Neural progenitor cell (in vitro differentiated cells): ENCODE measurements around the gene KLF11. TPM values are rescaled to one million over a fixed set of nuclear protein-coding genes. Genes with fewer than 3 reads are reported as not detected.

Source experiments
- DNase-seq: peaks from one replicate; pipeline ENCODE4 v3.0.0-alpha.2; 2016; ENCODE audit warnings: low spot score
- H2AFZ ChIP-seq: fragments of 200-600 bp; sonication (generic); replicated peaks from 2 replicates; pipeline ENCODE4 v1.6.1; 2016; ENCODE audit warnings: antibody characterized with exemption
- H3F3A ChIP-seq: fragments of 200-600 bp; sonication (generic); 2 replicates; pipeline ENCODE4 v1.6.1; 2016; ENCODE audit warnings: antibody characterized with exemption, low read depth
- H3K27ac ChIP-seq: fragments of 200-600 bp; sonication (generic); 2 replicates; pipeline ENCODE4 v1.5.1; 2016; ENCODE audit warnings: mild to moderate bottlenecking
- H3K27me3 ChIP-seq: fragments of 200-600 bp; sonication (generic); 2 replicates; pipeline ENCODE4 v1.6.1; 2016; ENCODE audit warnings: mild to moderate bottlenecking, moderate library complexity
- H3K36me3 ChIP-seq: fragments of 200-600 bp; sonication (generic); 2 replicates; pipeline ENCODE4 v1.5.1; 2016
- H3K4me1 ChIP-seq: fragments of 200-600 bp; sonication (generic); 2 replicates; pipeline ENCODE4 v1.6.1; 2016; ENCODE audit warnings: mixed run types
- H3K4me2 ChIP-seq: fragments of 200-600 bp; sonication (generic); 2 replicates; pipeline ENCODE4 v1.6.1; 2016
- H3K4me3 ChIP-seq: fragments of 200-600 bp; sonication (generic); 2 replicates; pipeline ENCODE4 v1.5.1; 2016
- H3K79me2 ChIP-seq: fragments of 200-600 bp; sonication (generic); 2 replicates; pipeline ENCODE4 v1.6.1; 2016; ENCODE audit warnings: low read depth
- H3K9ac ChIP-seq: fragments of 200-600 bp; sonication (generic); 2 replicates; pipeline ENCODE4 v1.6.1; 2016
- H3K9me3 ChIP-seq: fragments of 200-600 bp; sonication (generic); 2 replicates; pipeline ENCODE4 v1.5.1; 2016; ENCODE audit warnings: low read depth
- H4K20me1 ChIP-seq: fragments of 200-600 bp; sonication (generic); 2 replicates; pipeline ENCODE4 v1.6.1; 2016; ENCODE audit warnings: low read depth
- H3K27ac Mint-ChIP-seq: 3 replicates; pipeline ENCODE4 v1.8.0; 2021; ENCODE audit warnings: mixed read lengths
- H3K27me3 Mint-ChIP-seq: 2 replicates; pipeline ENCODE4 v1.8.0; 2022; ENCODE audit warnings: low read depth, mild to moderate bottlenecking, inconsistent platforms, moderate library complexity, mixed read lengths; ENCODE audit not compliant: insufficient read depth
- H3K36me3 Mint-ChIP-seq: 3 replicates; pipeline ENCODE4 v1.8.0; 2021; ENCODE audit warnings: mixed read lengths
- H3K4me1 Mint-ChIP-seq: 3 replicates; pipeline ENCODE4 v1.8.0; 2021; ENCODE audit warnings: mixed read lengths
- H3K4me3 Mint-ChIP-seq: 3 replicates; pipeline ENCODE4 v1.8.0; 2021; ENCODE audit warnings: mild to moderate bottlenecking, moderate library complexity, mixed read lengths
- H3K9me3 Mint-ChIP-seq: 3 replicates; pipeline ENCODE4 v1.8.0; 2020; ENCODE audit warnings: mixed read lengths
- EZH2 ChIP-seq: fragments of 200-600 bp; sonication (generic); IDR thresholded peaks from 2 replicates; pipeline ENCODE4 v1.6.1; 2017; ENCODE audit warnings: antibody characterized with exemption, mild to moderate bottlenecking, moderate library complexity
- EZH2phosphoT487 ChIP-seq: fragments of 200-600 bp; sonication (generic); IDR thresholded peaks from 2 replicates; pipeline ENCODE4 v1.6.1; 2017; ENCODE audit warnings: antibody characterized with exemption
- total RNA-seq: library from RNA; depleted of rRNA; stranded (reverse); fragments of >200 nt; gene quantifications from 2 replicates; pipeline ENCODE4 v1.2.3, GENCODE V29; 2015; ENCODE audit warnings: low replicate concordance
- TF ChIP-seq, protein P1 (sequence below): fragments of 200-600 bp; sonication (generic); IDR thresholded peaks from 2 replicates; pipeline ENCODE4 v1.5.1; 2017; ENCODE audit warnings: antibody characterized with exemption, mild to moderate bottlenecking

The KLF11 gene
- total RNA-seq, 1 donor from 2014 or later, result 9.7 TPM

DNA sequence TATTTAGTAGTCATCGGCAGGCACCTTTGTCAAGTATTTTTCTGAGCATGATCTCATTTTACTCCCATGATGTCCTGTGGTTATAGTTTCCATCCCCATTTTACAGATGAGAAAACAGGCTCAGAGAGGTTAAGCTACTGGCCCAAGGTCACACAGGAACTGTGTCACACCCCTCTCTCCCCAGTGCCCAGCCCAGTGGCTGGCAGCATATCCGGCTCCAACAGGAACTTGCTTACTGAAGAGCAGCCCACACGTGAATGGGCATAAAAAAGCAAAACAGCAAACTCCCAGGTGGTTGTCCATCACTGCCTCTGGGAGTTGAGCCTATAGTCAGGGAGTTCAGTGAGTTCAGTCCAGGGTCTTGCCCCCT is 8.3 kb upstream of the KLF11 start:
- H3K9me3 ChIP-seq, result no peaks in the 10 kb centered on the region
- H3K36me3 ChIP-seq, result no peaks in the 10 kb centered on the region
- no peaks in the 10 kb centered on the region for H3K36me3 Mint-ChIP-seq
- H3F3A ChIP-seq, result peaks cover 3% of the 10 kb centered on the region
- H3K9ac ChIP-seq, result no peak overlapping the region
- H3K27me3 ChIP-seq, result peaks cover under 1% of the 10 kb centered on the region
- H3K27me3 Mint-ChIP-seq, result peaks cover 7% of the 10 kb centered on the region
- H3K27ac ChIP-seq, result no peak overlapping the region
- peaks cover 22% of the 10 kb centered on the region for H3K4me1 Mint-ChIP-seq
- no peak overlapping the region for H3K4me3 ChIP-seq
- H3K4me2 ChIP-seq, result no peak overlapping the region
- no peak overlapping the region for H3K27ac Mint-ChIP-seq
- no peaks in the 10 kb centered on the region for H3K79me2 ChIP-seq
- TF ChIP-seq EZH2phosphoT487 (no peak), EZH2 (no peak)
- TF ChIP-seq, protein P1, sequence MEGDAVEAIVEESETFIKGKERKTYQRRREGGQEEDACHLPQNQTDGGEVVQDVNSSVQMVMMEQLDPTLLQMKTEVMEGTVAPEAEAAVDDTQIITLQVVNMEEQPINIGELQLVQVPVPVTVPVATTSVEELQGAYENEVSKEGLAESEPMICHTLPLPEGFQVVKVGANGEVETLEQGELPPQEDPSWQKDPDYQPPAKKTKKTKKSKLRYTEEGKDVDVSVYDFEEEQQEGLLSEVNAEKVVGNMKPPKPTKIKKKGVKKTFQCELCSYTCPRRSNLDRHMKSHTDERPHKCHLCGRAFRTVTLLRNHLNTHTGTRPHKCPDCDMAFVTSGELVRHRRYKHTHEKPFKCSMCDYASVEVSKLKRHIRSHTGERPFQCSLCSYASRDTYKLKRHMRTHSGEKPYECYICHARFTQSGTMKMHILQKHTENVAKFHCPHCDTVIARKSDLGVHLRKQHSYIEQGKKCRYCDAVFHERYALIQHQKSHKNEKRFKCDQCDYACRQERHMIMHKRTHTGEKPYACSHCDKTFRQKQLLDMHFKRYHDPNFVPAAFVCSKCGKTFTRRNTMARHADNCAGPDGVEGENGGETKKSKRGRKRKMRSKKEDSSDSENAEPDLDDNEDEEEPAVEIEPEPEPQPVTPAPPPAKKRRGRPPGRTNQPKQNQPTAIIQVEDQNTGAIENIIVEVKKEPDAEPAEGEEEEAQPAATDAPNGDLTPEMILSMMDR, result no peak
- no peaks in the 10 kb centered on the region for H4K20me1 ChIP-seq
- no peak overlapping the region for H3K4me3 Mint-ChIP-seq
- no peak overlapping the region for H2AFZ ChIP-seq
- no peak for DNase-seq
- H3K9me3 Mint-ChIP-seq, result no peaks in the 10 kb centered on the region
- H3K4me1 ChIP-seq, result peaks cover 6% of the 10 kb centered on the region

DNA sequence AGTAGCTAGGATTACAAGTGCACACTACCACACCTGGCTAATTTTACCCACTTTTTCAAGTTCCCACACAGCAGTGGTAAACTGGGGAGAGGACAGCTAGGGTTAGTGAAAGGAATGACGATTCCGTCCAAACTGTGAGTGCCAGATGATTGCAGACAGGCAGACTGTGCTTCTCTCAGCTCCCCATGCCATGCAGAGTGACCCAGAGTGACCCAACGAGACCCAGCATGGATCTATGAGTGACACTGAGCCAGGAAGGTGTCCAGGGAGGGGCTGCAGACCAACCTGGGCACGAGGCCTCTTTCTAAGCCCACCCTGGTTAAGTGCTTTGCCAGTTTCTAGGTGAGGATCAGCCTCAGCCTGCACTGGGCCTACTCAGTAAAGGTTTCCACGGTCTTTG is 7.7 kb upstream of the KLF11 start:
- Histone ChIP-seq H3K36me3 (no peaks in the 10 kb centered on the region), H3K4me2 (no peak overlapping the region), H3K27me3 (peaks cover 6% of the 10 kb centered on the region), H4K20me1 (no peaks in the 10 kb centered on the region), H3K79me2 (no peaks in the 10 kb centered on the region), H3K9ac (no peak overlapping the region), H3K4me3 (no peak overlapping the region), H3K27ac (no peak overlapping the region), H3F3A (peaks cover 3% of the 10 kb centered on the region), H3K4me1 (peaks cover under 1% of the 10 kb centered on the region), H2AFZ (no peak overlapping the region), H3K9me3 (no peaks in the 10 kb centered on the region)
- TF ChIP-seq EZH2 (no peak), EZH2phosphoT487 (no peak)
- TF ChIP-seq, protein P1, result no peak
- H3K9me3 Mint-ChIP-seq, result no peaks in the 10 kb centered on the region
- peaks cover 20% of the 10 kb centered on the region for H3K4me1 Mint-ChIP-seq
- no peaks in the 10 kb centered on the region for H3K36me3 Mint-ChIP-seq
- no peak overlapping the region for H3K4me3 Mint-ChIP-seq
- peaks cover 12% of the 10 kb centered on the region for H3K27me3 Mint-ChIP-seq
- DNase-seq, result no peak
- no peak overlapping the region for H3K27ac Mint-ChIP-seq

DNA sequence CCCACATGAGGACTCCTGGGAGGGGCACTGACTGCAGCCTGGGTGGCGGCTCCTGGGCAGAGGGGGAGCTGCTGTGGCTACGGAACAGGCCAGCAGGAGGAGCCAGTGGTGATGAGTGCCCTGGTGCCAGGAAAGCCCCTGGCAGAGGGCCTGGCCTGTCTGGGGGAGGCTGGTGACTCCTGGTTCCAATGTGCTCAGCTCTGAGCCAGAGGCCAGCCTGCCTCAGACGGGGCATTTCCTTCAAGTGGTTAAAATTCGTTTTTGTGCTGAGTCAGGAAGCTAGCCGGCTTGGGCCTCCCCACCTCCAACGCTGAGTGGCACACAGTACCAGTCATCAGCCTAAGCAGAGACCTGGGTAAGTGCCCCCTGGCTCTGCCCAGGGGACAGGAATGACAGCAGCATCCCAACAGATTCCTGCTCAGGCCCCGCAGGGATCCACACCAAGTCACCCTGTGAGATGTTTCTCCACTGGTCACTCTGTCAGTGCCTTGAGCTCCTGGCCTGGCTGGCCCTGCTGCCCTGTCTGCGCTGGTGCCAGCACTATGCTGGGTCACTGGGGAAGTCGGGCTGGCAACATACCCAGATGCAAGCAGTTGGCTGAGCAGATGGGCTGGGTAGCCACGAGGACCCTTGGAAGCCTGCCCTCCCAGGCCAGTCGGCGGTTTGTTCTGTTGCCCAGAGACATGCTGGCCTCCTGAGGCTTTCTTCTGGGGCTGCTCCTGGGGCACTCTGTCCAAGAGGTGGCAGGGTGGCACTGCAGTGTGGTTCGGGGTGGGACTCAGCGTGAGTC is 7.1 kb upstream of the KLF11 start:
- Histone ChIP-seq H3K4me1 (no peaks in the 10 kb centered on the region), H3K9me3 (no peaks in the 10 kb centered on the region), H3K4me3 (no peak overlapping the region), H3K9ac (no peak overlapping the region), H3K27me3 (peaks cover 13% of the 10 kb centered on the region), H3K4me2 (no peak overlapping the region), H3F3A (peaks cover 3% of the 10 kb centered on the region), H2AFZ (no peak overlapping the region), H3K79me2 (no peaks in the 10 kb centered on the region), H3K36me3 (no peaks in the 10 kb centered on the region), H3K27ac (no peak overlapping the region), H4K20me1 (no peaks in the 10 kb centered on the region)
- peaks cover 15% of the 10 kb centered on the region for H3K27me3 Mint-ChIP-seq
- DNase-seq, result peak; percentile 42
- no peak overlapping the region for H3K4me3 Mint-ChIP-seq
- H3K4me1 Mint-ChIP-seq, result peaks cover 21% of the 10 kb centered on the region
- no peak overlapping the region for H3K27ac Mint-ChIP-seq
- TF ChIP-seq EZH2 (no peak), EZH2phosphoT487 (no peak)
- TF ChIP-seq, protein P1, result peak; percentile 47
- H3K9me3 Mint-ChIP-seq, result peaks cover 2% of the 10 kb centered on the region
- no peaks in the 10 kb centered on the region for H3K36me3 Mint-ChIP-seq
